NCI-H146 (cell line): ENCODE results near the gene AP1M2.

ENCODE experiments used
- DNase-seq: peaks from one replicate; lab custom pipeline; 2025; lab: John Stamatoyannopoulos, UW

AP1M2 gene

GRCh38 chr19:10587022-10587838 is at the start of gene AP1M2:
Gene AP1M2, minus strand, starts transcription at chr19:10587312. Its CDS starts 81 bp downstream, at chr19:10587231.
- DNase-seq = peak; percentile 88

DNA sequence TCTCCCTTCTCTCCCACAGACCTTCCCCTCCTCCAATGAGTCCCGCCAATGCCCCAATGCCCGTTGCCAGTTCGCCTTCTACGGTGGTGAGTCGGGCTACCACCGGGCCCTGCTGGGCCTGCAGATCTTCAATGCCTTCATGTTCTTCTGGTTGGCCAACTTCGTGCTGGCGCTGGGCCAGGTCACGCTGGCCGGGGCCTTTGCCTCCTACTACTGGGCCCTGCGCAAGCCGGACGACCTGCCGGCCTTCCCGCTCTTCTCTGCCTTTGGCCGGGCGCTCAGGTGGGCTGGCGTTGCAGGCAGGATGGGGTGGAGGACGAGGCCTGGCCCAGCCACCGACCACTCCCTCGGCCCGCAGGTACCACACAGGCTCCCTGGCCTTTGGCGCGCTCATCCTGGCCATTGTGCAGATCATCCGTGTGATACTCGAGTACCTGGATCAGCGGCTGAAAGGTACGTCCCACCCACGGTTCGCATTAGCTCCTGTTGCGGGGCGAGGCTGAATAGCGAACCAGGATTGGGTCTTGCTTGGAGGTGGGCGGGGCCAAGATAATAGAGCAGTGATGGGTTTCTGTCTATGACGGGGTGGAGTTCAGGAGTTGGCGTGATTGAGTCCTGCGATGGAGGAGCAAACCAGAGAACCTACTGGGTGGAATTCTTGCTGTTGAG is 49.3 kb upstream of the AP1M2 start:
- no peak for DNase-seq

- no peak for DNase-seq
Observed at GRCh38 chr19:10634963-10635362, 47.9 kb upstream of the AP1M2 start.

DNA sequence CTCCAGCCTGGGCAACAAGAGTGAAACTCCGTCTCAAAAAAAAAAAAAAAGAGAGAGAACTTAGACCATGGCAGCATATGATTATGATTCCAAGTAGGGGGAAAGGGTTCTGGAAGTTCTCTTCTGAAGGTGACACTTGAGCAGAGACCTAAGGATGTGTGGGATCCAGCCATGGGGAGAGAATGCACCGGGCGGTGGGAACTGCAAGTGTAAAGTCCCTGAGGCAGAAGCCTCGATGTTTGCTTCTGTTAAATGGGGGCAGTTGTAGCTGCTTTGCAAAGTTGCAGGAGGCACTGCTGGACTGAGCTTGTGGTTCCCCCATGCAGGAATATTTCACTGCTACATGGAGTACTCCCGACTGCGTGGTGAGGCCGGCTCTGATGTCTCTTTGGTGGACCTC is 47.3 kb upstream of the AP1M2 start:
- DNase-seq = no peak

GRCh38 chr19:10631874-10632273 is 44.8 kb upstream of the AP1M2 start:
- DNase-seq = no peak

- peak; percentile 15 for DNase-seq
Observed at GRCh38 chr19:10625762-10626138, 38.6 kb upstream of the AP1M2 start.

- peak; percentile 87 for DNase-seq
Observed at GRCh38 chr19:10625003-10625761, 38.1 kb upstream of the AP1M2 start, which contains the start of gene SLC44A2. Gene SLC44A2, plus strand, starts transcription at chr19:10625553. Its CDS starts 81 bp downstream, at chr19:10625634.

DNA sequence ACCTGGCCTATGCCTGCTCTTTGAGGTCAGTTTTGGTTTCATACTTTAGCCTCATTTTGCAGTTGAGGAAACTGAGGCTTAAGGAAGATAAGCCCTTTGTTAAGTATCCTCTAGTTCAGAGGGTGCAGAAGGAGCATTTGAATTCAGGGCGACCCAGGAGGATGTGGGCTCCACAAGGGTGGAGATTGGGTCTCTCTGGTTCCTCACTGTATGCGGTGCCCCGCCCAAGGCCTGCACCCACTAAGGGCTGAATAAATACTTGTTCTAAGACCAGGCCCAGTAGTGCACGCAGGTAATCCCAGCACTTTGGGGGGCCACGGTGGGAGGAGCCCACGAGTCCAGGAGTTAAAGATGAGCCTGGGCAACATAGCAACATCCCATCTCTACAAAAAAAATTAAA is 37.5 kb upstream of the AP1M2 start:
- no peak for DNase-seq

GRCh38 chr19:10621966-10622365 is 34.9 kb upstream of the AP1M2 start:
- no peak for DNase-seq

DNA sequence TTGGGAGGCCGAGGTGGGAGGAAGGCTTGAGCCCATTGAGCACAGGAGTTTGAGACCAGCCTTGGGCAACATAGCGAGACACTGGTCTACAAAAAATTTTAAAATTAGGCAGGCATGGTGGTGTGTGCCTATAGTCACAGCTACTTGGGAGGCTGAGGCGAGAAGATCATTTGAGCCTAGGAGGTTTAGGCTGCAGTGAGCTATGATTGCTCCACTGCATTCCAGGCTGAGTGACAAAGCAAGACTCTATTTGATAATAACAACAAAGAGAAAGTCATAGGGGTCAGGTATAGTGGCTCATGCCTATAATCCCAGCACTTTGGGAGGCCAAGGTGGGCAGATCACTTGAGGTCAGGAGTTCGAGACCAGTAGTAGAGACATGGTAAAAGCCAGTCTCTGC is 33.7 kb upstream of the AP1M2 start:
- no peak for DNase-seq

GRCh38 chr19:10618846-10619245 is 31.7 kb upstream of the AP1M2 start:
- no peak for DNase-seq

GRCh38 chr19:10617409-10618121 is 30.5 kb upstream of the AP1M2 start:
- no peak for DNase-seq

- DNase-seq = no peak
Observed at GRCh38 chr19:10615429-10616023, 28.4 kb upstream of the AP1M2 start.

DNA sequence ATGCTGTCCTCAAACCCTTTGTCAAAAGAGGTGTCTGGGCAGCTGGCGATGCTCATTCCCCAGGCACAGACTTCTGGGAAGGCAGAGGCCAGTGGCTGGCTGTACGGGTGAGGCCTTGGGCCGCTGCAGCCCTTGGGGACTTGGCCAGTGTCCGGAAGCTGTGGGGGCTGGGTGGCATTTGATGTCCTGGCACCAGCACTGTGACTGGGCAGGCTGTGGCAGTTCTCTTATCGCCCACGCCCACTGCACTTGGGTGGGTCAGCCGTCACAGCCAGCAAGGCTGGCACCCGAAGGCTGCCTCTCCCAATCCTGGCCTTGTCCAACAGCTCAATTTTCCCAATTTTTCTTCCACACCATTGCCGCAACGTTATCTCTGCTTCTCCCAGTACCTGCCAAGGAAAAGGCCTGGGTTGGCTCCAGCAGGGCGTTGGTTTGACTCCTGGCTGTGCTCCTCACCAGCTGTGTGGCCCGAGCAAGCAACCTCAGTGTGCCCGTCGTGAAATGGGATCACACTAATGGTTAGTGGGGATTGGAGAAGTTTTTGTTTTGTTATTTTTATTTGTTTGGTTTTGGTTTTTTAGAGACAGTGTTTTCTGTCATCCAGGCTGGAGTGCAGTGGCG is 25.5 kb upstream of the AP1M2 start:
- DNase-seq = no peak

DNA sequence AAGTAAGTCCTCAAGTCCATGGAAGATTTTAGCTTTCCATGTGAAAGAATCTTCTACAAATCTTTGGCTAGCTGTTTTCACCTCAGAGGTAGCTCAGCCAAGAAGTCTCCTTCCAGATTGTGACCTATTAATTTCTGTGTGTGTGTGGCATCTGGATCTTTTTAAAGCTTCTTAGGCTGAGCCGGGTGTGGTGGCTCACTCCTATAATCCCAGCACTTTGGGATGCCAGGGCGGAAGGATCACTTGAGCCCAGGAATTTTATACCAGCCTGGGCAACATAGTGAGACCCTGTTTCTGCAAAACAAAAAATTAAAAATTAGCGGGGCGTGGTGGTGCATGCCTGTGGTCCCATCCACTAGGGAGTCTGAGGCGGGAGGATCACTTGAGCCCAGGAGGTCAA is 24.8 kb upstream of the AP1M2 start:
- DNase-seq = no peak

GRCh38 chr19:10604460-10604980 is 17.4 kb upstream of the AP1M2 start:
- no peak for DNase-seq

DNA sequence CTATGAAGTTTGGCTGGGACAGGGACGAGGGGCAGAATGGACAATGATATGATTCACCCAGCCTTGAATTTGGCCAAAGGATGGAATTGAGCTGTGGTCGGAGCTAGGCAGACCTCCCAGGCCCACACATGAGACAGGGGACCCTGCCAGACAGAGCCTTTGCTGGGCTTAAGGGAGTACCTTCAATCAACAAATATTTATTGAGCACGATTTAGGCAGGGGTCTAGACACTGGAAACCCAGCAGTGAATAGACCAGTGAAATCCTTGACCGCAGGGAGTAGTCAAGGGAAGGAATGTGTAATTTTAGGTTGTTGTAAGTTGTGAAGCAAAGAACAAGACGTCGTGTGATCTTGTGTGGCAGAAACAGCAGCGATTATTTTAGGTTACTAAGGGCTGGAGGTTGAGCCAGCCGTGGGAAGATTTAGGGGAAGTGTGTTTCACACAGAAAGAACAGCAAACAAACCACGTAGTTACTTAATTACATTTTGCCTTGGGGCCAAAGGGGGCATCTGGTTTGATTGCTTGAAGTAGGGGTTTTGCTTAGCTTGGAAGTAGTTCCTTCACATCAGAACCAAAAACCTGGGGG is 16.9 kb upstream of the AP1M2 start:
- peak; percentile 21 for DNase-seq

DNA sequence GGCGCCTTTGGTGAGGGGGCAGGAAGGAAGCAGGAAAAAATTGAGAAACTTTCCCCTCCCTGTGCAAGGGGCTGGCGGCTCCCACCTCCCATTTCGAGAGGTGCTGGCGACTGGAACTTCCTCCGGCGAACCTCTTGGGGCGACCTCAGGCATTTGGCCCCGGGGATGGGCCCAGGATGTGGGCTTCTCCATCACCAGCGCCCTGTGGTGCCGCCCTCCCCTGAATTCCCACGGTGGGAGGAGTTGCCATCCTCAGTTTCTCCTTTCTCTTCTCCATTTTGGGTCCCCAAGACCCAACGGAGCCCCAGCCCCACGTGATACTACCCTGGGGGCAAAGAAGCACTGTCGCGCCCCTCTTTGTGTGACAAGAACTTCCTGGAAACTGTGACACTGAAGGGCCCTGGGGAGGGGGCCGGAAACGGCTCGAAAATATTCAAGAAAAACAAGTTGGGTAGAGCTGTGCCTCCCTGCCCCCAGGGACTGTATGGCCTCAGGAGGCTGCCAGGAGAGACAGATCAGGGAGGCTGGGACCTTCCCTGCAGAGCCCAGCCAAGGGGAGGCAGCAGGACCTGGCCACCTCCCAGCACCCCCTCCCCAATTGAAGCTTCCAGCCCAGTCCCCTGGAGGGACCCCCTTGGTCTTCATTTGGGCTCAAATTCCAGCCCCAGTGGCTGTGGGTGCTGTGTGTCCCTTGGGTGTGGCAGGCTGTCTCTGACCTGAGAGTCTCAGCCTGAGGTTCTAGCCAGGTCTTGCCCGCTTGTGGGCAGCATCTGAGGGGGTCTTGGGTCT is 16.2 kb upstream of the AP1M2 start:
- no peak for DNase-seq

DNA sequence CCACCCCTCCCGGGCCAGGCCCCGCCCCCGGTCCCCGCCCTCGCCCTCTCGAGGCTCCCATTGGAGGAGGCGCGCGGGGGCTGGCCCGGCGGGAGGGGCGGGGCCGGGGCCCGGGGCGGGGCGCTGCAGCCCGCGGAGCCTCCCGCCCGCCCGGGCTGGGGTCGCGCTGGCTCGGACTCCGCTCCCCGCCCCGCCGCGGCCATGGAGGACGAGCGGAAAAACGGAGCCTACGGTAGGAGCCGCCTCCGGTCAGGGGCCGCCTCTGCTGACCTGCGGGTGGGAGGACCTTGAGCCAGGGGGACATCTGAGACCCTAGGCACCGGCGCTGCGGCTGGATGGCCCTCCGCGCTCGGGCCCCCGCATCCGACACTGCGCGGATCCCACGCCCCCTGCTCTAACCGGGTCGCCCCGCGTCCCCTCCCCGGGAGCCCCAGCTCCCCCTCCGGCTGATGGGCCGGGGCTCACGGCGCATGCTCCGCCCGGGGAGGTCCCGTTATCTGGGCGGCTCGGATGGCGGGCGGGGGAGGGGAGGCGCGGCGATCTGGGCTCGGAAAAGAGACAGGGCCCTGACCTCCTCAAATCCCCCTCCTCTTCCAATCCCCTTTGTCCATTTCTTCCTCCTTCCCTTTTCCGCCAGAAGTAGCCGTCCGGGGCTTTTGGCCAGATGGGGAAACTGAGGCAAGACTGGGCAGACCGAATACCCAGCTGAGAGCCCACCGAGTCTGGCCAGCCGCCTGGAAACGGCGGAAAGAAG is 15.4 kb upstream of the AP1M2 start:
- DNase-seq = peak; percentile 79
